ENCODE measurements around the gene HNMT.
"Not testable (repeated sequence)": the region's sequence is repeated elsewhere in the genome, so short reads cannot be mapped to it uniquely, and the experiment has no call there.

HNMT gene

DNA sequence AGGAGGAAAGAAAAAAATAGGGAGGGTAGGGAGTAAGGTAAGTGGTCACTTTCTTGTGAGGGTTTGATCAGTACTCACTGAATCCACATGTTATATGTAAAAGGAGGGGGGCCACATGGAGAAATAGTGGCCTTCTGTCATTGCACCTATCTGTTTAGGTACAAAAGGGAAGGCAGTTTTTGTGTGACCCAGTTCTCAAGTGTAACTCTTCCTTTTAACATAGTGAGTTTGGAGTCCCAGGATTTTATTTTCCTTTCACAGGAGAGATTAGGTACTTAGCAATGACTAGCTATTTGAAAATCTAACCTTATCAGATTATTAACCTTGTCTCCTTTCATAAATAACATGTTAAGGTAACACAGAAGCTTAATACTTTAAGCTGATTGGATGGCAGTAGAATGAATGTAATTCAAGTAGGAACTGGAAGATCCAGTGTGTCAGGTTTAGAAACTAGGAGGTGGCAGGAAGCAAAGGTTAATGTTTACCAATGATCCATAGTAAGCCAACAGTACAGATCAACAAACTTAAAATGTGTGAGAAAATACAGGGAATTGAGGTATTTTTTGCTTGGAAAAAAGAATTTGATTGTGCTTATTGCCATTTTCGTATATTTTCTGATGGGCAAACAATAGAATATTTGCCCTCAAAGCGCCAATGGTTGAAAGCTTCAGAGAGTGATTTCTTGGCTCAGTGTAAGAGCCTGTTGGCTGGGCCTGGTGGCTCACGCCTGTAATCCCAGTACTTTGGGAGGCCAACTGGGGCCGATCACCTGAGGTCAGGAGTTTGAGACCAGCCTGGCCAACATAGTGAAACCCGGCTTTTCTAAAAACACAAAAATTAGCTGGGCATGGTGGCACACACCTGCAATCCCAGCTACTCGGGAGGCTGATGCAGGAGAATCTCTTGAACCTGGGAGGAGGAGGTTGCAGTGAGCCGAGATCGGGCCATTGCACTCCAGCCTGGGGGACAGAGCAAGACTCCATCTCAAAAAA, 11.3 kb downstream of the HNMT start:
- DNase-seq (ENCODE audit: low read depth, low spot score), result no peak

- no peak for DNase-seq (ENCODE audit: low read depth, low spot score)
Measured at GRCh38 chr2:137976274-137976673, 12.0 kb downstream of the HNMT start.

DNA sequence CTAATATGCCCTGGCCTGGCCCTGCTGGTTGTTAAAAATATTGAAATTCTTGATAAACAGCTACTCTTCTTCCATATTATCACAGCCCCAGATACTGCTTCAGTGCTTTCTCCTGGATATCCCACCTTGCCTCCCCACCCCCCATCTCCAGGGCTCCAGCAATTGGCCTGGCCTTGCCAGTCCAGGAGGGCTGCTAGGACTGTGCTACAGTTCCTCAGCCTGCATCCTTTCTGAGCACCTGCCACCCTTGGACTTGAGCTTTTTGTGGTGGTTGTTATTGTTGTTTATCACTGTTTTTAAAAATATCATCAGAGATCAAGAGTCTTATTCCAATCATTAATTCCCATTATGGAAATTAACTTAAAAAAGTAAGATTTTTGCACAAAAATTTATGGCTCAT, 13.5 kb downstream of the HNMT start:
- DNase-seq (ENCODE audit: low read depth, low spot score), result no peak

DNA sequence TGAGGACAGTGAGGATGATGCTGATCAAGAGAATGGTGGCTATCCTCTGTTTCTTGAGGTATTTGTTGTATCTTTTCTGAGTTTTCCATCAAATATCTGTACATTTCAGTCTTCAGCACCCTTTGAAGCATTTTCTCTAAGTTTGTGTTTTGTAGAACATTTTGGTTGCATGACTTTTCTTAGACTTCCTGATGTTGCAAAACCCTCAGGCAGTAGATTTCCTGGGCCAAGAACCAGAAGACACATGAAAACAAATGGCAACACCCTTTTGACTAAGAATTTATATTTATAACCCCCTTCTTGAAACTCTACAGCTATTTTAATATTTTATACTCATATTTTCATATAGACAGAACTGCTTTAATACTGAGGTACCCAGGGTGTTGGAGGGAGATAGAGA, 16.2 kb downstream of the HNMT start:
- no peak for DNase-seq (ENCODE audit: low read depth, low spot score)

GRCh38 chr2:137981112-137981656, 16.9 kb downstream of the HNMT start:
- no peak for DNase-seq (ENCODE audit: low read depth, low spot score)

GRCh38 chr2:137983581-137983980, 19.3 kb downstream of the HNMT start:
- no peak for DNase-seq (ENCODE audit: low read depth, low spot score)

GRCh38 chr2:137986268-137986667, 22.0 kb downstream of the HNMT start:
- no peak for DNase-seq (ENCODE audit: low read depth, low spot score)

DNA sequence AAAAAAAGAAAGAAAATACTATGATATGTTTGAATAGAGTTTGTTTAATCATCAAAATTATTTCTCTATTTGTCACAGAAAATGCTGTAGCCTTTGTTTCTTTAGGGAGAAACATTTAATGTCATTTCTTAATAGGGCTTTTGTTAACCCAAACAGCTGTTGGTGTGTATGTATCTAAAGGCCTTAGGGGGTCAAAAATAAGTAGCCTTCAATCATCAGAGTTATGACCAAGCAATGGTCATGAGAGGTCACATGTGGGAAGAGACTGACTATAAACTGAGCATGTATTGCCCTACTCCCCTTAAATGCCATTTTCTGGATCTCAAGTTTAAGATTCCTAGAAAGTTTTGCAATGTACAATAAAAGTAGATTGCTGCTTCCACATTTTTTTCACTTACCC, 22.7 kb downstream of the HNMT start:
- no peak for DNase-seq (ENCODE audit: low read depth, low spot score)

GRCh38 chr2:137991078-137991477, 26.8 kb downstream of the HNMT start:
- no peak for DNase-seq (ENCODE audit: low read depth, low spot score)

DNA sequence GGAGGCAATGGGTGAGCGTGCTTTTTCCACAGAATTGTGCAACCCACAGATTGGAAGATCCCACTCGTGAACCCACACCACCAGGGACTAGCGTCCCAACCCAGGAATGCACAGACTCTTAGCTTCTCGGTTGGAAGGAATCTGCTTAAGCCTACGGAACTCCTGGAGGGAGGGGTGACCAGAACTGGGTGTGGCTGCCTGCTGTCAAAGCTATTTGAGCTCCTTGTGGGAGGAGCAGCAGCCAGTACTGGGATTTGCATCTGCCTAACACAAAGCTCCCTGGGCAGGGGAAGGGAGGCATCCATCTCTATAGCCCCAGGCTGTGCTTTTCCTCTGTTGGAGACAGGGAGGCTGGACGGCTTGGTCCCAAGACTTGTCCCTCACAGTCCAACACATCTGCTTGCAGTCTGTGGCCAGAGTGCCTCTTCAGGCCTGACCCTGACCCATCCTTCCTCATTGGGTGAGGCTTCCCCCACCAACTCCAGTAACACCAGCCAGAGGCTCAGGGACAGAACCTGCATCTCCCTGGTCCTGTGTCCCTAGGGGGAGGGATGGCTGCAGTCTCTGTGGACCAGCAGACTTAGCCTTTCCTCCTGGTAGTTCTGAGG, 27.9 kb downstream of the HNMT start:
- DNase-seq (ENCODE audit: low read depth, low spot score), result no peak

GRCh38 chr2:137993715-137994476, 29.6 kb downstream of the HNMT start:
- DNase-seq (ENCODE audit: low read depth, low spot score), result not testable (repeated sequence)

GRCh38 chr2:137995368-137995767, 31.1 kb downstream of the HNMT start:
- DNase-seq (ENCODE audit: low read depth, low spot score), result not testable (repeated sequence)

DNA sequence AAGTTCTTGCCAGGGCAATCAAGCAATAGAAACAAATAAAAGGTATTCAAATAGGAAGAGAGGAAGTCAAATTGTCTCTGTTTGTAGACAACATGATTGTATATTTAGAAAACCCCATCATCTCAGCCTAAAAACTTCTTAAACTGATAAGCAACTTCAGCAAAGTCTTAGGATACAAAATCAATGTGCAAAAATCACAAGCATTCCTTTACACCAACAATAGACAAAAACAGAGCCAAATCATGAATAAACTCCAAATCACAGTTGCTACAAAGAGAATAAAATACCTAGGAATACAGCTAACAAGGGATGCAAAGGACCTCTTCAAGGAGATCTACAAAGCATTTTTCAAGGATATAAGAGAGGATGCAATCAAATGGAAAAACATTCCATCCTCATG, 31.9 kb downstream of the HNMT start:
- DNase-seq (ENCODE audit: low read depth, low spot score), result not testable (repeated sequence)

DNA sequence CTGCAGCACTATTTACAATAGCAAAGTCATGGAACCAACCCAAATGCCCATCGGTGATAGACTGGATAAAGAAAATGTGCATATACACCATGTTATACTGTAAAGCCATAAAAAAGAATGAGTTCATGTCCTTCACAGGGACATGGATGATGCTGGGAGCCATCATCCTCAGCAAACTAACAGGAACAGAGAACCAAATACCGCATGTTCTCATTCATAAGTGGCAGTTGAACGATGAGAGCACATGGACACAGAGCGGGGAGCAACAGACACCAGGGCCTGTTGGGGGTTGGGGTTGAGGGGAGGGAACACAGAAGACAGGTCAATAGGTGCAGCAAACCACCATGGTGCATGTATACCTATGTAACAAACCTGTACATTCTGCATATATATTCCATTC, 33.5 kb downstream of the HNMT start:
- no peak for DNase-seq (ENCODE audit: low read depth, low spot score)

- DNase-seq (ENCODE audit: low read depth, low spot score), result no peak
Measured at GRCh38 chr2:137998503-137998902, 34.2 kb downstream of the HNMT start.

DNA sequence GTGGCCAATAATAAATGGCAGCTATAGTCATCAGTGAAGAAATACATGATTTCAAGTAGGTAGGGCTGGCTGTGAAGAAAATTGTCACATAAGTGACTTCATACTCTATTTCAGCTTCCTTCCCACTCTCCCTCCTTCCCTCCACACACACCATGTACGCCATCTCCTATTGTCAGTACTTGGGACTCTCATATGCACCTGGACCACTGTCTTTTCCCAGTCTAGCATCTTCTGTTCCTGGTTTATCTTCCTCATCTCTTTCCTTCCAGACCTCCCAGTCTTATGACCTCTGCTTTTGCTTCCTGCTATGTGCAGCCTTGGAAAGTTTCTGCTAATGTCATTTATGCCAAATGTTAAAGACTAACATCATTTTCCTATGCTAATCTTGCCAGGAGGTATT, 35.0 kb downstream of the HNMT start:
- no peak for DNase-seq (ENCODE audit: low read depth, low spot score)

DNA sequence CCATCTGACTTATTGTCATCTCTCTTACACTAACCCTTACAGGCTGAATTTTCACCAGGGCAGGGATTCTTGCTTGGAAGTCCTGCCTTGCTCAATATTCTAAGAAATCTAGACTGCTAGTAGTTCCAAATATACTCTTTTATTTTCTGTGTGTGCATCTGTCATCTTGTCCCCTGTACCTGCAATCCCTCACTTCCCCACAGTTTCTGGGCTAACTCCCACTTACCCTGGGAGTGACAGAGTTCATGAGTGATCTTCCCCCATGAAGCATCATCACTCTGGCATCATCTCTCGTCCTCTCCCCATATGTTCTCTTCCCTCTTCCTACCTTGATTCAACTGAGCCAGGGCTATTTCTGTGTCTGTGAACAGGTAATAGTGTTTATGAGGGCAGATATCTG, 35.7 kb downstream of the HNMT start:
- no peak for DNase-seq (ENCODE audit: low read depth, low spot score)

DNA sequence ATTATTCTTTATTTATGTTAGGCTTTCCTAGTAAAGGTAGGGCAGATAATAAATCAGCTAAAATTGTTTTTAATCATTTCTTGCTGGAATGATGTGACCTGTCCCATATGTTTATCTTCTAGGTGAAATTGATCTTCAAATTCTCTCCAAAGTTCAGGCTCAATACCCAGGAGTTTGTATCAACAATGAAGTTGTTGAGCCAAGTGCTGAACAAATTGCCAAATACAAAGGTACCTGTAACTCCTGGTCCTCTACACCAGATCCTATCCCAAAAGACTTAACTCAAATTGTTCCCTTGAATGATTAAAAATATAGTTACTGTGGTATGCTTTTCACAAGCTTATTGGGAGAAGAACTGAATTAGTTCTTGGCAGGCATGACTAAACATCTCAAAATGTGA, 36.5 kb downstream of the HNMT start:
- no peak for DNase-seq (ENCODE audit: low read depth, low spot score)

- no peak for DNase-seq (ENCODE audit: low read depth, low spot score)
Measured at GRCh38 chr2:138003411-138003810, 39.1 kb downstream of the HNMT start.

DNA sequence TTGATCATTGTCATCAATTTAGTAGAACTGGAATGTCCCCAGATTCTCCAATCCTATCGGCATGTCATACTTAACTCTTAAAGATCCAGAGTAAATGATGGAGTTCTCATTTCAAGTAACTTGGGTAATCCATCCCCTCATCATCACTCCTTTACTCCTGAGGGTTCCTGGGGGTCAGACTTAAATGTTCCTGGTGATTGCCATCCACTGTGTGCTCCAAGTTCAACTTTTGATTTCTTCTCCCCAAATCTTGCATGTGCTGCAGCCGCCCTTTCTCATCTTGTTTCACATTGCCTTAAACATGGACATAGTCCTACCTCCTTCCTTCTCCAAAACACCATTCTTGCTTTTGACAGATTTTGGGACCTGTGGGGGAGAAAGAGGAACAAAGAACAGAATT, 43.2 kb downstream of the HNMT start:
- DNase-seq (ENCODE audit: low read depth, low spot score), result no peak

DNA sequence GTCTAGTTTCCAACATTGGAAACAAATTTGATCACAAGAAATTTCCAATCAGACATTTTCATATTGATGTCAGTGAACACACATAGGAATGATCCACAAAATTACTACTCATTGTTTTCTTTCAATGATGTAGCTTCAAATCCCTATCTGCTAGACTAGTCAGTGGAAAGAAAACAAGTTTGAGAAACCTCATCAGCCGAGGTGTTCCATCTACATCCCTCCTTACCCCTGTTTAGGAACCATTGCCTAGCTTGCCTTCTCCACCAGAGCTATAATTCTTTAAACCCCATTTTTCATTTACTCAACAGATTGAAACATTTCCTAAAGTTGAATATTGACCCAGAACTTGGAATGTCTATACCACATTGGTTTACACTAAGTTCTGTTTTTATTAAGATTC, 45.3 kb downstream of the HNMT start:
- DNase-seq (ENCODE audit: low read depth, low spot score), result no peak

GRCh38 chr2:138010890-138011289, 46.6 kb downstream of the HNMT start:
- no peak for DNase-seq (ENCODE audit: low read depth, low spot score)

Measured in astrocyte of the hippocampus (primary cell).